HG03575 (cell line): ENCODE measurements around the gene C2orf42.
A peak's percentile ranks its signal among the peaks of the same experiment; 100 is the strongest.
"Not testable (repeated sequence)": the region's sequence is repeated elsewhere in the genome, so short reads cannot be mapped to it uniquely, and the experiment has no call there.

Experiments
- ATAC-seq: cut with Tn5 transposase; IDR thresholded peaks from one replicate; pipeline ENCODE4 v1.9.1; 2021; ENCODE audit not compliant: unreplicated experiment, insufficient number of reproducible peaks, low FRiP score; ENCODE audit errors: extremely low read depth

The C2orf42 gene

DNA sequence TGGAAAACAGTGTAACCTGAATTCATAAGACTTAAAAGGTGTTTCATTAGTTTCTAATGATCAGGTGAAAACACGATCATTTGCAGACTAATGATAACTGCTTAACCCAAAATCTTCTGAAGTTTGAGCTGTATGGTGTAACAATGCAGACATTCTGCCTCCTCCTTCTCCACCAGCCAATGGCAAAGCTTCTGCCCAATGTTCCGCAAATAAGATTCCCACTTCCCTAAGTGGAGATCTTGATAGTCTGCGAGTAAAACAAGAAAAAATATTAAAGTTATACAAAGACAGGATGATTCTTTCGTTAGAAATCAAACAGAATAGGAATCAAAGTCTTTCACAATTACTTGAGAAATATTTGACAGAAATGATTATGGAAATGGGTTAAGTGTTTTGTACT is 8.1 kb downstream of the C2orf42 start:
- ATAC-seq, result no peak

DNA sequence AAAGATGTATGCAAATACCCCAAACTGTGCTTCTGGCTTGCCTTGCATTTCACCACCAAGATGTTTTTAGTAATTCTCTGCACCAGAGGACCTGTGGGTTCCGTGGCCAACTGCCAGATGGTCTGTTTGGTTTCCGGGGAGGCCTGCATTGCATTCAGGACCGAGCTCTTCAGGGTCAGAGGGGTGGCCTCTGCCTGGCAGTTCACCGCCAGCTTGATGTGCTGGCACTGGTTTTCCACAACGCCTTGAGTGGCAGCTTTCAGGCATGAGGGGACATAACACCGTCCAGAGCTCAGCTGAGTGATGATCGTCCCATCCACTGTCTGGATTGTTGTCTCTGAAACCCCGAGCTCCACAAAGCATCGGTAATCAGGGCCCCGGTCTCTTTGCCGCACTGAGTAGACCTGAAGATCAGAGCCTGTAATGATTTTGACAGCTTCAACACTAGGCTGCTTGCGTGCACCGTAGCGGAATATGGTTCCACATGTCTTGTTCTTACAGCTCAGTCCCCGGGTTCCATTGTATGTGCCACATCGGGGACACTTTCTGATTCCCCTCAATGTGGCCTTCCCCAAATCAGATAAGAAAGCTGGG is 9.4 kb downstream of the C2orf42 start:
- peak; percentile 53 for ATAC-seq

DNA sequence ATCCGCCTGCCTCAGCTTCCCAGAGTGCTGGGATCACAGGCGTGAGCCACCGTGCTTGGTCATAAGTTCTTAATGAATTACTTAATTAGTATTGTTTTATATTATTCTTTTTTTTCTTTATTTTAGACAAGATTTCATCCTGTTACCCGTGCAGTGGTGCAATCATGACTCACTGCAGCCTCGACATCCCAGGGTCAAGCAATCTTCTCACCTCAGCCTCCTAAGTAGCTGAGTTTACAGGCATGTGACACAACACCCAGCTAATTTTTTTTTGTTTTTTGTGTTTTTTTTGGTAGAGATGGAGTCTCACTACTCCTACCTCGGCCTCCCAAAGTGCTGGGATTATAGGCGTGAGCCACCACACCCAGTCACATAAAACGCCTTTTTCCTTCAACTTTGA is 17.3 kb downstream of the C2orf42 start:
- no peak for ATAC-seq

DNA sequence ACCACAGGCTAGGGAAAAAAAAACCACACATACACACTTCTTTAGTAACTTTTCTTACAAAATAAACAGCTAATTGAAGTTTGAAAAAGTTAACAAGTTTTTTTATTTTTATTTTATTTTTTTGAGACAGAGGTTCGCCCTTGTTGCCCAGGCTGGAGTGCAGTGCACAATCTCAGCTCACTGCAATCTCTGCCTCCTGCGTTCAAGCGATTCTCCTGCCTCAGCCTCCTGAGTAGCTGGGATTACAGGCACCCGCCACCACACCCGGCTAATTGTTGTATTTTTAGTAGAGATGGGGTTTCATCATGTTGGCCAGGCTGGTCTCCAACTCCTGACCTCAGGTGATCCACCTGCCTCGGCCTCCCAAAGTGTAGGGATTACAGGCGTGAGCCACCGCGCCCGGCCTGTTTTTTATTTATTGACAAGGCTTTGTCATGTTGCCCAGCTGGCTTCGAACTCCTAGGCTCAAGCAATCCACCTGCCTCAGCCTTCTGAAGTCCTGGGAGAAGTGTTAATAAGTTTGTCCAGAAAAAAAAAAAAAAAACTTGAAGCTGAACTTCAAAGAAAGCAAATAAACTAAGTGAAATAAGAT is 21.1 kb downstream of the C2orf42 start:
- not testable (repeated sequence) for ATAC-seq

DNA sequence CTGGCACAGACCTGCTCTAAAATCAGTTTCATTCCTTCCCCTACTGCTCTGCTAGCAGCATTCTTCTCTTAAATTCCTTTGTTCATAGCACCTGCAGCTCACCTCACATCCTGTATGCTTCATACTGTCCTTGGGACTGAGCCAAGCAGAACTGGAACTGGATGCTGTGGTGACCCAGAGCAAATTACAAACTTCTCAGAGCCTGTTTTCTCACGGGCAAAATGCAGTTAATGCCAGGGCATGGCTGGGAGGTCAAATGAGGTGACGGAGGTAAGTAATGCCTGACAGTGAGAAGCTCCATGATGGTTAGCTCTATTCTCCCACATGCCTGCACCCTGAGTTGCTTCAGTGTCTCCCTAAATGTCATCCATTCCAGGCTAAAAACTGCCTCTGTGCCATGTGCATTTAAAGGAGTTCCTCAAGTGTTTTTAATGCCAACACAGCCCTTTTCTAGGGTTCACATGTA is 29.7 kb downstream of the C2orf42 start:
- ATAC-seq, result no peak

DNA sequence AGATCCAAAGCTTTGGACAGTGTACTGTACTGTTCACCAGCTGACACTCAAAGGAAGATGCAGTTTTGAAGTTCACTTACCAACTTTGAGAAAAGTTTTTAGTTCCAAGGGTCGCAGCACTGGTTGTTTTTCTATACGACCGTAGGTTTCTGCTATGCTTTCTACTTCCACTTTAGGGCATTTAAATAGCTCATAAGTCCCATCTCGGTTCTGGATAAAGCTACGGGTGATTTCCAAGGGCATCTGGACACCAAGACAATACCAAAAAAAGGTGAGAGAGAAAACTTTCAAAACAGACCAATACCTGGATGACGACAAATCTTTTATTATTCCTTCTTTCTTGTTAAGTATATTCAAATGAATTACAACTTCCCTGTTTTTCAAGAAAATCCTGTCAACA is 30.3 kb downstream of the C2orf42 start:
- no peak for ATAC-seq

DNA sequence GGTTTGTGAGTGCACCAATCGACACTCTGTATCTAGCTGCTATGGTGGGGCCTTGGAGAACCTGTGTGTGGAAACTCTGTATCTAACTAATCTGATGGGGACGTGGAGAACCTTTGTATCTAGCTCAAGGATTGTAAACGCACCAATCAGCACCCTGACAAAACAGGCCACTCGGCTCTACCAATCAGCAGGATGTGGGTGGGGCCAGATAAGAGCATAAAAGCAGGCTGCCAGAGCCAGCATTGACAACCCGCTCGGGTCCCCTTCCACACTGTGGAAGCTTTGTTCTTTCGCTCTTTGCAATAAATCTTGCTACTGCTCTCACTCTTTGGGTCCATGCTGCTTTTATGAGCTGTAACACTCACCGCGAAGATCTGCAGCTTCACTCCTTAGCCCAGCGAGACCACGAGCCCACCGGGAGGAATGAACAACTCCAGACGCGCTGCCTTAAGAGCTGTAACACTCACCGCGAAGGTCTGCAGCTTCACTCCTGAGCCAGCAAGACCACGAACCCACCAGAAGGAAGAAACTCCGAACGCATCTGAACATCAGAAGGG is 41.6 kb downstream of the C2orf42 start:
- not testable (repeated sequence) for ATAC-seq

DNA sequence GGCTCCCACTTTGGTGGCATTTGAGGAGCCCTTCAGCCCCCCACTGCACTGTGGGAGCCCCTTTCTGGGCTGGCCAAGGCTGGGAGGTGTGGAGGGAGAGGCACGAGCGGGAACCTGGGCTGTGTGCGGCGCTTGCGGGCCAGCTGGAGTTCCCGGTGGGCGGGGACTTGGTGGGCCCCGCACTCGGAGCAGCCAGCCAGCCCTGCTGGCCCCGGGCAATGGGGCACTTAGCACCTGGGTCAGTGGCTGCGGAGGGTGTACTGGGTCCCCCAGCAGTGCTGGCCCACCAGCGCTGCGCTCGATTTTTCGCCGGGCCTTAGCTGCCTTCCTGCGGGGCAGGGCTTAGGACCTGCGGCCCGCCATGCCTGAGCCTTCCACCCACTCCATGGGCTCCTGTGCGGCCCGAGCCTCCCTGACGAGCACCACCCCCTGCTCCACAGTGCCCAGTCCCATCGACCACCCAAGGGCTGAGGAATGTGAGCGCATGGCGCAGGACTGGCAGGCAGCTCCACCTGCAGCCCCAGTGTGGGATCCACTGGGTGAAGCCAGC is 42.5 kb downstream of the C2orf42 start:
- not testable (repeated sequence) for ATAC-seq

DNA sequence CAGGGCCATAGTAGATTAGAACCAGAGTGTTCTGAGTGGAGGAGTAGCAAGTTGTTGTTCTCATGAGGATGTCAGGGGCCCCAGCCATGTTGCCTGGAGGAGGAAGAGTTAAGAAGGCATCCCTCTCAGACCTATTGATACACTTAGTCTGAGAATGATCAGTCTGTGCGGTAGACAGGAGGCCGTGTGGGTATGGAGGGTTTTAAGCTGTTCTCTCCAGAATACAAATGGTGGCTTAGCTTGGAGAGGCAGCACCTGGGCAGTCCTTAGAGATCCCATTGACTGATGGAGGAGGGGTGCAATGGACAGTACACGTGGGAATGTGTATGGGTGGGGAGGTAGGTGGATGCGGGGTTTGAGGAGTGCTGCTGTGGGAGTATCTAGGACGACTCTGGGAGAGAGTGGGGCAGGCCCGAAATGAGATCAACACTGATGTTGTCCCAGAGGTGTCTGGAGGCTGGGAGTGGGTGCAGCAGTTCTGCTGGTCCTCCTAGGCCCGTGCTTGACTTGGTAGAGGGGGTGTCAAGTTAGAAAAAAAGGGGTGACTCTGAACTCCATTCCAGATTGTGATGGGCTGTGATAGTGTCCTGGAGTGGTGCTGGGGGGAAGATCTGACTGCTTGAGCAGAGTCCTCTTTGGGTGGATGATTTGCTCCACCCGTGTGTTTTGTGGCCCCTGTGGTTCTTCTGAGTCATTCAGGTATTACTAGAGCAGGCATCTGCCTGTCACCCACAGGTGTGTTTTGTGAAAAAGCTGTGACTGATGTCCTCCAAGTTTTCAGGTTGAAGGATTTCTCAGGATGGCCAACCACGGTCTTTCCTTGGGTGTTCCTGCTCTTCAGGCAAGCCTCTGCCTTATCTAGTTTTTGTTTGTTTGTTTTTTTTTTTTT is 44.7 kb downstream of the C2orf42 start:
- no peak for ATAC-seq

DNA sequence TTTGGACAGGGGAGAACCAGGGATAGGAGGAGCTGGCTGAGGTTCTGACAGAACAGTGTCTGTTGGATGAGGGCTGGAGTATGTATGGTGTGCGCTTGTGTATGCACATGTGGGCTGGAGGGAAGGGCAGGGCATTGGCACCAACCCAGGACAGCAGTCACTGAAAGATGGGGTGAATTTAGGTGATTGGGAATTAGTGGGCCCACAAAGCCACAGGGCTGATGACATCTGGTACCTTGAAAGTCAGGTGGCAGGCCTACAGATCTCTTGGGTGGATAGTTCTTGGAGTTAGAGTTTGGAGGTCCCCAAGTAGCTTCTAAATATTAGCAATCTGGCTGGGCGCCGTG is 45.7 kb downstream of the C2orf42 start:
- no peak for ATAC-seq

DNA sequence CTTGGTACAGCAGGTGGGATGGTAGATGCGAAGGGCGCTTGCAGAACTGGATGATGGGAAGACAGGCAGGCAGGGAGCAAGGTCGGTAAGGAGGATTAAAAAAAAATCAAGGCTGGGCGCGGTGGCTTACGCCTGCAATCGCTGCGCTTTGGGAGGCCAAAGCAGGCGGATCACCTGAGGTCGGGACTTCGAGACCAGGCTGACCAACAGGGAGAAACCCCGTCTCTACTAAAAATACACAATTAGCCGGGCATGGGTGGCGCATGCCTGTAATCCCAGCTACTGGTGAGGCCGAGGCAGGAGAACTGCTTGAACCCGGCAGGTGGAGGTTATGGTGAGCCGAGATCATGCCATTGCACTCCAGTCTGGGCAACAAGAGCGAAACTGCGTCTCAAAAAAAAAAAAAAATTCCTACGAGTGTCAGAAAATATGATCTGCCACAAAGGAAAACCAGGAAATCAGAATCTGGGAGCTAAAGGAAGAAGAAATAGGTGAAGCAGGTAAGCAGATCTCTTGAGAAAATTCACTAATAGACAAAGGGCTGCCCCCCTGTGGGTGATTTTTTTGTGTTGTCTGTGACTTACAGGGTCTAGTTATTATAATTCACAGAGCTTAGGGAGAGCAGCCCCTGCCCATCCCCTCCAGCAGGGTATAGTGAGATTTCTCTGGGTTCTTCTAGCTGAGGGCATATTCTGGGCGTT is 46.2 kb downstream of the C2orf42 start:
- ATAC-seq, result no peak

DNA sequence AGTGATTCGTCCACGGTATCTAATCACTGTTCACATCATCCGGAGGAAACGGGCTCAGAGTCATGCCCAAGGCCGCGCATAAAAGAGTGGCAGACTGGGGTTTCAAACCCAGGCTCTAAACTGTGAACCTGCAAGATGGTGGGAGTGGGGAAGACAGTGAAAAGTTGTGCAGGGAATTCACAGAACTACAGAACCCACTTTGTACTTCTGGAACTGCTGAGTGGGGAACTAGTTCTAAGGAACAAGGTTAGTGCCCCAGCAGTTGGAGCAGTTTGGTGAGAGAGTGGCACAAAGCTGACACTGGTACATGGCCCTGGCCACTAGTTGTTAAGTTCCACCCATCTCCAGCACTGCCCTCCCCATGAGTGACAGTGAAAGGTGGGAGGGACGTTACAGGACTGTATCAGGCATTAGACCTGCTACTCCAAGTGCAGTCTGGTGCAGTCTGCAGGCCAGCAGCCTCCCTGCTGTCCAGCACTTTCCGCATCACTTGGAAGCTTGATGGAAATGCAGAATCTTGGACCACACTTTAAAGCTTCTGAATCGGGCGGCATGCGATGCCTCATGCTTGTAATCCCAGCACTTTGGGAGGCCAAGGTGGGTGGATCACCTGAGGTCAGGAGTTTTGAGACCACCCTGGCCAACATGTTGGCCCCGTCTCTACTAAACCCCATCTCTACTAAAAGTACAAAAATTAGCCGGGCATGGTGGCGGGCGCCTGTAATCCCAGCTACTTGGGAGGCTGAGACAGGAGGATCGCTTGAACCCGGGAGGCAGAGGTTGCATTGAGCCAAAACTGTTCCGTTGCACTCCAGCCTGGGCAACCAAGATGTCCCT is 47.3 kb downstream of the C2orf42 start:
- ATAC-seq, result no peak

DNA sequence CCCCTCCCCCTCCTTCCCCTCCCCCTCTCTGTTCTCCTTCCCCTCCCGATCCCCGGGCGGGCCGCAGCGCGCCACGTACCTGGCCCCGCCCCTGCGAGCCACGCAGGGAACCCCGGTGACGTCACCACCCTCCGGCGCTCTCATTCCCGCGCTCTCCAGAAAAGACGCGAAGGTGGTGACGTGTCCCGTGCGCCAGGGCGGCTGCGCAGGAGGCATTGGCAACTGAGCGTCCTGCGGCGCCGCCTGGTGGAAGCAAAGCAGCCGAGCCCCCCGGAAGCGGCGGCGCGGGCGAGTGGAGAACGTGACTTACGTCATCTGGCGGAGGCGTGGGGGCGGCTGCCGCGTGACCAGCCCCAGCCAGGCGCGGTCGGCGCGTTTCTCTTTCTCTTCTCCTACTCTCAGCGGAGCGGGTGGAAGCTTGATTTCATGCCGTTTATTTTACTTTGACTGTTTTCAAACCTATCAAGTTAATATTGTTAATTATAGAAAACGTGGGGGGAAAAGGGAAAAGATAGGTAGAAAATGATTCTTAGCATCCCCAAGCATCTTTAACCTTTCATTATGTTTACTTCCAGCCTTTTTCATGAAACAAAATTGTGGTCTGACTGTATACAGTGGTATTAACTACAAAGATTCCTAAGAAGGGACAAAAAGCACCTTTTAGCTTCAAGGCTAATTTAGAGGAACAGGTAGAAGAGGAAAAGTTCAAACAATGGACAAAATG is 48.1 kb downstream of the C2orf42 start:
- ATAC-seq, result peak; percentile 34

DNA sequence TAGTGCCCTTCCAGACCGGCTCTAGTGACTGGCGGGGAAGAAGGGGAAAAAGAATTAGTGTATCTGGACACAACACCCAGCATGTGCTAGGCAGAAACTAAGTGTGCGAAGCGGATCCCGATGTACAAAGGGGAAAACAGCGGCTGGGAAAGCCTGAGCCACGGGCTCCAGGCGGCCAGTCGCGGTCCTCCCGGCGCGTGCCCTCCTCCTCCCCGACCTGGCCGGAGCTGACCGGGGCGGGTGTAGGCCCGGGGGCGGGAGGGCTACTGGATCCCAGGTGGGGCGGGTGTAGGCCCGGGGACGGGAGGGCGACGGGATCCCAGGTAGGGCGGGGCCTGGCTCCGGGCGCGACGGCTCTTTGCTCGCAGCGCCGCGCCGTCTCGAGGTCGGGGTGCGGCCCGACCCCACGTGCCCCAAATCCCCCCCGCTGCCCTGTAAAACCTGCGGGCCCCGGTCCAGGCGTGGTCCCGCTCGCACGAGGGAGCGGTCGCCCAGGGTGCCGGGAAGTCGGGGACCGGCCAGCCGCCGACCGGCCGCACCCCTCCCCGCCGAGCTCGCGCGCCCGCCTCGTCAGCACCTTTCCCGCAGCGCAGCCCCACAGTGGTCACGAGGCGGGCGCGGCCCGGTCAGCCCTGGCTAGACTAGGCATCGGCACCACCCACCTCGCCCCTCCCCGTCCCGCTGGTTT is 48.8 kb downstream of the C2orf42 start:
- ATAC-seq, result no peak

DNA sequence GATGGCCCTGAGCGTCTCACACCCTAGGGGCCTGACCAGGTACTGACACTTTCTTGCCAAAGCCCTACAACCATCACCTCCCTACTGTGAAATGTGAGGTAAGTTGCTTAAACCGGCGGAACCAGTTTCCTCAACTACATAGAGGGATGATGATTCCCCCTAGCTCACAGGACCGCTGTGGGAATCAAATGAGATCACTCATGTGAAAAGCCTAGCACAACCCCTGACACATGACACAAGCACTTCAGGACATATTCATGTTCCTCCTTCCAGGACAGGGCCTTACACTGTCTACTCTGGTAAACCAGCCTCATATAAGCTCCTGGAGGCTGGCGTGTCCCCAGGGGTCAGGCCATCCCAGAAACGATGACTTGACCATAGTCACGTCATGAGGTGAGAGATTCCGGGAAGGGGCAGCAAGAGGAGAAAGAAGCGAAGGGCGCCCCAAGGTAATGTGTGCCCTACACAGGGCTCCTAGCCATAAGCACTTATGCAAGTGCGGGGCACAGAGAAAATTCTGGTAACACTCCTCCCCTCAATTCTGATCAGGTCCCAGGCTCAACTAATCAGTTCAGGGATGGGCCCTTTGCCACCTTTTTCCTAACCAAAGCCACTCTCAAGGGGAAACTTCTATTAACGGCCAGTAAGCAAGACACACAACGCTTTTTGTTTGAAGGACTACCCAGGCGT is 49.5 kb downstream of the C2orf42 start:
- ATAC-seq, result no peak

DNA sequence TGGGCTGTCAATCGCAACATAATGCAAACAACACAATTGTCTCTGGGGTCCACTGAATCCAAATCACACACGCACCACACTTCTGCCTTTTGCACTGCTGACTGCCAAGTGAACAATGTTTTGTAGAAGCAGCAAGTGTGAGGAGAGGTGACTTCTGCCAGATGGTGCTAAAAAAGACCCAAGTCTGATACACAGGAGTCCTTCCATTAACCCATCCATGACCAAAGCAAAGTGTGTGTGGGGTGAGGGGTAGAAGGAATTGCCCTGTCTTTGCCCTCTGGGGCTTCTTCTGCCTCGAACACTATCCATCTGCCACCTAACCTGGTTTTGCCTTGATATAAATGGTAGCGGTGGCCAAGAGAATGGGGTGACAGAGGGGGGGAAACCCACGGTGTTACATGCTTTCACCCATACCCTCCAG is 50.0 kb downstream of the C2orf42 start:
- ATAC-seq, result no peak
